Endothelial cell of umbilical vein (primary cell): ENCODE data around the gene PTPRCAP. TPM values are rescaled to one million over a fixed set of nuclear protein-coding genes. Genes with fewer than 3 reads are reported as not detected.
A peak's percentile ranks its signal among the peaks of the same experiment; 100 is the strongest.
"Not testable (repeated sequence)": the region's sequence is repeated elsewhere in the genome, so short reads cannot be mapped to it uniquely, and the experiment has no call there.

ENCODE experiments used
- BruUV-seq: library from RNA; stranded (reverse); fragments of 400-500 nt; replicated peaks from 2 replicates; lab custom pipeline; 2021; lab: Mats Ljungman, UMichigan
- CTCF ChIA-PET: fragments of 300-600, 350-600 bp; sonication (Branson Sonifier 250); formaldehyde crosslinking; loops from one replicate; lab custom pipeline; 2021; ENCODE audit warnings: antibody characterized with exemption, inconsistent platforms; lab: Charles Lee
- POLR2A ChIA-PET: fragments of 300-600, 350-600 bp; sonication (Branson Sonifier 250); formaldehyde crosslinking; loops from one replicate; lab custom pipeline; 2021; ENCODE audit warnings: antibody characterized with exemption, inconsistent platforms; lab: Charles Lee
- DNase-seq: peaks from one replicate; pipeline ENCODE4 v3.0.0-alpha.2; 2011; ENCODE audit warnings: low read depth, low spot score
- FAIRE-seq: peaks from 2 replicates; lab custom pipeline; 2011; peaks lifted over from hg19 to GRCh38; lab: Jason Lieb, UNC
- H2AFZ ChIP-seq: 2 replicates; pipeline ENCODE4 v1.6.0; 2012; ENCODE audit warnings: low read depth, low read length, control low read depth, inconsistent platforms
- H3K27ac ChIP-seq: 2 replicates; pipeline ENCODE4 v1.5.1; 2011; ENCODE audit warnings: low read depth, mild to moderate bottlenecking, control low read depth, low read length, moderate library complexity; ENCODE audit not compliant: insufficient read depth
- H3K27me3 ChIP-seq, 2 experiments: 2 replicates each; pipeline versions ENCODE4 v1.6.0 to v1.6.1; 2011; ENCODE audit warnings: low read length in 2 of 2, mixed read lengths in 1 of 2; ENCODE audit not compliant: control insufficient read depth in 2 of 2, insufficient read depth in 2 of 2
- H3K36me3 ChIP-seq, 2 experiments: 2 replicates in 1 of 2; 3 replicates in 1 of 2; pipeline ENCODE4 v1.5.1; 2011; ENCODE audit warnings: low read length in 2 of 2, mild to moderate bottlenecking in 1 of 2, moderate library complexity in 1 of 2; ENCODE audit not compliant: control insufficient read depth in 2 of 2, insufficient read depth in 2 of 2; ENCODE audit errors: extremely low read depth in 1 of 2
- H3K4me1 ChIP-seq: 3 replicates; pipeline ENCODE4 v1.5.1; 2011; ENCODE audit warnings: mild to moderate bottlenecking, low read length; ENCODE audit not compliant: control insufficient read depth, insufficient read depth; ENCODE audit errors: extremely low read depth
- H3K4me2 ChIP-seq: 2 replicates; pipeline ENCODE4 v1.6.1; 2011; ENCODE audit warnings: low read length, control low read depth, mixed read lengths; ENCODE audit not compliant: insufficient read depth
- H3K4me3 ChIP-seq, 3 experiments: fragments of 200-600 bp in 1 of 3; sonication (generic), shearing (Covaris generic) in 1 of 3; replicated peaks in 1 of 3; 2 replicates each; pipeline ENCODE4 v1.5.1; 2011 to 2016; ENCODE audit warnings: control low read depth in 3 of 3, low read length in 3 of 3, mild to moderate bottlenecking in 2 of 3, inconsistent platforms in 1 of 3, low read depth in 1 of 3, moderate library complexity in 1 of 3; ENCODE audit not compliant: insufficient read depth in 1 of 3
- H3K79me2 ChIP-seq: 2 replicates; pipeline ENCODE4 v1.6.0; 2012; ENCODE audit warnings: low read length, inconsistent platforms; ENCODE audit not compliant: control insufficient read depth, insufficient read depth
- H3K9ac ChIP-seq: replicated peaks from 2 replicates; pipeline ENCODE3; 2011; ENCODE audit warnings: low read length, control low read depth; ENCODE audit not compliant: insufficient read depth; ENCODE audit errors: extremely low read depth
- H3K9me1 ChIP-seq: replicated peaks from 3 replicates; pipeline ENCODE4 v1.6.0; 2011; ENCODE audit warnings: mild to moderate bottlenecking, low read length; ENCODE audit not compliant: control insufficient read depth, insufficient read depth; ENCODE audit errors: extremely low read depth
- H3K9me3 ChIP-seq: replicated peaks from 2 replicates; pipeline ENCODE4 v1.5.1; 2012; ENCODE audit warnings: low read length, inconsistent platforms; ENCODE audit not compliant: control insufficient read depth, insufficient read depth
- H4K20me1 ChIP-seq: replicated peaks from 2 replicates; pipeline ENCODE3; 2011; ENCODE audit warnings: mild to moderate bottlenecking, low read length; ENCODE audit not compliant: control insufficient read depth, insufficient read depth; ENCODE audit errors: extremely low read depth
- CTCF ChIP-seq, 2 donors: IDR thresholded peaks; 1 replicate in 1 of 2; 2 replicates in 1 of 2; pipeline ENCODE4 v1.5.1; 2011; ENCODE audit warnings: low read length in 2 of 2, mild to moderate bottlenecking in 2 of 2, moderate library complexity in 2 of 2, control low read depth in 1 of 2, inconsistent platforms in 1 of 2, low read depth in 1 of 2; ENCODE audit not compliant: insufficient read depth in 1 of 2; ENCODE audit errors: extremely low read depth in 1 of 2
- EZH2 ChIP-seq: IDR thresholded peaks from 2 replicates; pipeline ENCODE4 v1.6.1; 2012; ENCODE audit warnings: borderline replicate concordance, low read depth, mild to moderate bottlenecking, moderate library complexity, low read length, inconsistent platforms; ENCODE audit not compliant: severe bottlenecking
- FOS ChIP-seq: IDR thresholded peaks from 2 replicates; pipeline ENCODE4 v1.6.1; 2011; ENCODE audit warnings: mild to moderate bottlenecking, low read length, moderate library complexity, borderline replicate concordance; ENCODE audit not compliant: insufficient read depth
- GATA2 ChIP-seq: IDR thresholded peaks from 2 replicates; pipeline ENCODE4 v1.7.0; 2011; ENCODE audit warnings: low read depth, mild to moderate bottlenecking, moderate library complexity, mixed read lengths, low read length; ENCODE audit not compliant: insufficient read length, insufficient read depth
- JUN ChIP-seq: IDR thresholded peaks from 2 replicates; pipeline ENCODE4 v1.6.1; 2011; ENCODE audit warnings: borderline replicate concordance, low read depth; ENCODE audit not compliant: insufficient read length, insufficient read depth
- MYC ChIP-seq: IDR thresholded peaks from one replicate; pipeline ENCODE4 v1.6.1; 2011; ENCODE audit warnings: mild to moderate bottlenecking, low read depth, low read length
- POLR2A ChIP-seq: IDR thresholded peaks from 2 replicates; pipeline ENCODE4 v1.6.1; 2012; ENCODE audit warnings: low read depth, mild to moderate bottlenecking, control low read depth, low read length
- POLR2AphosphoS5 ChIP-seq: IDR thresholded peaks from 2 replicates; pipeline ENCODE4 v1.6.1; 2012; ENCODE audit warnings: low read depth, mild to moderate bottlenecking, control low read depth, low read length, moderate library complexity; ENCODE audit not compliant: insufficient read depth
- dilution Hi-C: fragments of 300-500 bp; cut with MboI; formaldehyde crosslinking; loops from one replicate; pipeline ENCODE4 v1.15.0; 2019; ENCODE audit warnings: low sequenced_read_pairs; ENCODE audit not compliant: extremely low pct_ligation_motif_present
- intact Hi-C: fragments of 100-400 bp; cut with micrococcal nuclease; formaldehyde crosslinking; loops from one replicate; pipeline ENCODE4 v1.10.0; 2022
- polyA plus RNA-seq, 4 experiments: library from polyadenylated mRNA; depleted of rRNA in 3 of 4; stranded (reverse) in 3 of 4; unstranded in 1 of 4; fragments of >200 nt; gene quantifications; 2 replicates each; pipeline versions ENCODE4 v1.2.1 to v1.2.3, GENCODE V29; 2011 to 2012; ENCODE audit warnings: missing spikeins in 1 of 4
- total RNA-seq: library from RNA; stranded (reverse); gene quantifications from 2 replicates; pipeline ENCODE4 v1.2.3, GENCODE V29; 2021
- TF ChIP-seq, protein P1 (sequence below): IDR thresholded peaks from 2 replicates; pipeline ENCODE4 v1.6.1; 2011; ENCODE audit not compliant: insufficient read depth, insufficient read length

The PTPRCAP gene
- total and polyA plus RNA-seq, 2 donors (not counting 3 experiments of a cell fraction or from before 2014, with no cell fraction given), result 3.6 TPM; not detected in 1

DNA sequence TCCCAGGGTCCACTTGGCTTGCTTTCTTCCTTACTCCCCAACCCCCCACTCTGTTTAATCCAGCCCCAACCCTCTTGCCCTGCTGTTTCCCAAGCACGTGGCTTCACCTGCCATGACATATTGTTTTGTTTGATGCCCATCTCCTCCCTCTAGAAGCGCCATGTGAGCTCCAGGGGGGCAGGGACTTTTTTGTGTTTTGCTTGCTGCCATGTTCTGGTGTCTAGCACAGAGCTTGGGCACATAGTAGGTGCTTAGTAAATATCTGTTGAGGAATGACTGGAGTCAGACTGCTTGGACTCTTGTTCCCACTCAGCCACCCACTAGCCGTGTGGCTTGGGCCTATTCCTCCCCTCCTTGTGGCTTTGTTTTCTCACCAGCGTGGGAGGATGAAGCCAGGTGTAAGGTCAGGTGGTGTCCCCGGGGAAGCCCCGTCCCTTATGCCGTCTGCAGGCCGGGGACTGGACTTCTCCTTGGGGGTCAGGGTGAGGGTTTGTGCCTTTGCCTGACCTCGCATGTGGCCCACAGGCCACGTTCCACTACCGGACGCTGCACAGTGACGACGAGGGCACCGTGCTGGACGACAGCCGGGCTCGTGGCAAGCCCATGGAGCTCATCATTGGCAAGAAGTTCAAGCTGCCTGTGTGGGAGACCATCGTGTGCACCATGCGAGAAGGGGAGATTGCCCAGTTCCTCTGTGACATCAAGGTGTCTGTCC, 49.2 kb upstream of the PTPRCAP start:
- dilution Hi-C loops, result no loop called here
- Histone ChIP-seq H3K36me3 (peaks cover 0 to 9% of the 10 kb centered on the region in 2 experiments), H3K4me1 (no peaks in the 10 kb centered on the region), H3K9me3 (no peaks in the 10 kb centered on the region), H3K27me3 (no peaks in the 10 kb centered on the region), H3K4me3 (no peak overlapping the region), H2AFZ (no peak overlapping the region), H3K27ac (no peak overlapping the region), H4K20me1 (no peaks in the 10 kb centered on the region), H3K4me2 (no peak overlapping the region), H3K9me1 (no peaks in the 10 kb centered on the region), H3K9ac (no peak overlapping the region), H3K79me2 (no peaks in the 10 kb centered on the region)
- no peak for FAIRE-seq
- no peak for DNase-seq
- ChIA-PET POLR2A (no interaction called here), CTCF (no interaction called here)
- BruUV-seq, result no TSS peak
- intact Hi-C loops, result no loop called here
- TF ChIP-seq GATA2 (no peak), EZH2 (no peak), CTCF (IDR thresholded peaks at IDR 0.05; ENCODE audit: extremely low read depth in 1 of 2, insufficient read depth in 1 of 2, low read depth in 1 of 2, low read length in 2 of 2) (no peak), MYC (no peak), POLR2A (no peak), POLR2AphosphoS5 (no peak), JUN (no peak), FOS (no peak)
- TF ChIP-seq, protein P1, sequence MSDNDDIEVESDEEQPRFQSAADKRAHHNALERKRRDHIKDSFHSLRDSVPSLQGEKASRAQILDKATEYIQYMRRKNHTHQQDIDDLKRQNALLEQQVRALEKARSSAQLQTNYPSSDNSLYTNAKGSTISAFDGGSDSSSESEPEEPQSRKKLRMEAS, result no peak

GRCh38 chr11:67485873-67486361, 48.4 kb upstream of the PTPRCAP start:
- H3K36me3 ChIP-seq, H3K27me3 ChIP-seq, H3K4me1 ChIP-seq, CTCF ChIA-PET, H4K20me1 ChIP-seq, H2AFZ ChIP-seq, H3K27ac ChIP-seq, H3K9me3 ChIP-seq, intact Hi-C loops, H3K79me2 ChIP-seq, H3K4me3 ChIP-seq, H3K9ac ChIP-seq, dilution Hi-C loops, H3K4me2 ChIP-seq, BruUV-seq, DNase-seq, H3K9me1 ChIP-seq: not testable (repeated sequence)
- FAIRE-seq, result peak; percentile 85
- POLR2A ChIA-PET, result interaction anchor here (0.7 kb wide), 1 partner anchor 192 kb away, joined by 5 read pairs; no protein-coding TSS in a partner anchor
